GM12878 (cell line): Measurements from ENCODE around the gene ZNF474. TPM values are rescaled to one million over a fixed set of nuclear protein-coding genes. Genes with fewer than 3 reads are reported as not detected.

ENCODE experiments used
- ATAC-seq: fragments of 200-7000 bp; cut with Tn5 transposase; 3 replicates; pipeline ENCODE4 v1.9.1; 2020; ENCODE audit warnings: mild to moderate bottlenecking, moderate library complexity
- BruUV-seq: library from RNA; stranded (reverse); fragments of 400-500 nt; replicated peaks from 2 replicates; lab custom pipeline; 2021; lab: Mats Ljungman, UMichigan
- CTCF ChIA-PET: fragments of 300-600 bp; sonication (Branson Sonifier 250); formaldehyde crosslinking; extraction: SDS; loops from one replicate; lab custom pipeline; 2021; ENCODE audit warnings: inconsistent platforms; lab: Yijun Ruan, JAX
- POLR2A ChIA-PET: fragments of 350-600 bp; formaldehyde crosslinking; extraction: SDS; loops from one replicate; lab custom pipeline; 2021; ENCODE audit warnings: inconsistent platforms; lab: Charles Lee
- RAD21 ChIA-PET: fragments of 300-600 bp; sonication (Branson Sonifier 250); formaldehyde crosslinking; loops from one replicate; lab custom pipeline; 2023; ENCODE audit warnings: antibody characterized with exemption; ENCODE audit not compliant: unreplicated experiment; lab: Charles Lee
- SMC1A ChIA-PET: fragments of 300-600 bp; sonication (Branson Sonifier 250); formaldehyde crosslinking; loops from one replicate; lab custom pipeline; 2023; ENCODE audit not compliant: unreplicated experiment, uncharacterized antibody; lab: Charles Lee
- DNase-seq: peaks from one replicate; pipeline ENCODE4 v3.0.0-alpha.2; 2011; ENCODE audit warnings: low read depth, low spot score
- FAIRE-seq: peaks from 3 replicates; lab custom pipeline; 2011; peaks lifted over from hg19 to GRCh38; lab: Jason Lieb, UNC
- H2AFZ ChIP-seq: 2 replicates; pipeline ENCODE4 v1.6.0; 2011; ENCODE audit warnings: low read depth, low read length, control low read depth; ENCODE audit not compliant: control insufficient read depth
- H3K27ac ChIP-seq: 2 replicates; pipeline ENCODE4 v1.5.1; 2011; ENCODE audit warnings: control low read depth; ENCODE audit not compliant: control insufficient read depth, insufficient read depth
- H3K27me3 ChIP-seq, 2 experiments: replicated peaks in 1 of 2; 2 replicates each; pipeline versions ENCODE4 v1.6.0 to v1.6.1; 2011; ENCODE audit warnings: low read length in 1 of 2; ENCODE audit not compliant: control insufficient read depth in 2 of 2, insufficient read depth in 2 of 2
- H3K36me3 ChIP-seq, 2 experiments: 2 replicates each; pipeline ENCODE4 v1.5.1; 2011; ENCODE audit warnings: low read length in 1 of 2; ENCODE audit not compliant: control insufficient read depth in 2 of 2, insufficient read depth in 2 of 2
- H3K4me1 ChIP-seq: 2 replicates; pipeline ENCODE4 v1.6.1; 2011; ENCODE audit warnings: mild to moderate bottlenecking, low read length, moderate library complexity, mixed read lengths; ENCODE audit not compliant: control insufficient read depth, insufficient read depth
- H3K4me2 ChIP-seq: 2 replicates; pipeline ENCODE4 v1.6.0; 2011; ENCODE audit warnings: control low read depth; ENCODE audit not compliant: control insufficient read depth, insufficient read depth
- H3K4me3 ChIP-seq: fragments of 200-600 bp; sonication (generic); 2 replicates; pipeline ENCODE4 v1.5.1; 2016
- H3K79me2 ChIP-seq: 2 replicates; pipeline ENCODE4 v1.6.0; 2011; ENCODE audit warnings: low read length; ENCODE audit not compliant: control insufficient read depth, insufficient read depth
- H3K9ac ChIP-seq: 2 replicates; pipeline ENCODE4 v1.8.0; 2011; ENCODE audit warnings: low read length, control low read depth, mixed read lengths; ENCODE audit not compliant: control insufficient read depth, insufficient read depth
- H3K9me3 ChIP-seq: replicated peaks from 3 replicates; pipeline ENCODE4 v1.5.1; 2011; ENCODE audit warnings: mild to moderate bottlenecking, low read length; ENCODE audit not compliant: control insufficient read depth, insufficient read depth
- H4K20me1 ChIP-seq: 2 replicates; pipeline ENCODE4 v1.6.0; 2011; ENCODE audit not compliant: control insufficient read depth, insufficient read depth
- DPF2 ChIP-seq: fragments of 450-650 bp; IDR thresholded peaks from 2 replicates; pipeline ENCODE4 v1.6.1; 2017; ENCODE audit warnings: mild to moderate bottlenecking
- HCFC1 ChIP-seq: fragments of 150-350 bp; IDR thresholded peaks from 2 replicates; pipeline ENCODE4 v1.6.1; 2014; ENCODE audit warnings: low read length
- SREBF1 ChIP-seq: IDR thresholded peaks from 2 replicates; pipeline ENCODE4 v1.6.1; 2012; ENCODE audit warnings: mild to moderate bottlenecking, low read length
- SUZ12 ChIP-seq: fragments of 200-600 bp; sonication (generic); IDR thresholded peaks from one replicate; pipeline ENCODE4 v1.6.1; 2018; ENCODE audit warnings: antibody characterized with exemption, mild to moderate bottlenecking; ENCODE audit not compliant: unreplicated experiment
- TBL1XR1 ChIP-seq: IDR thresholded peaks from 2 replicates; pipeline ENCODE4 v1.6.1; 2012; ENCODE audit warnings: low read depth, low read length, improper control_type of control experiment
- TCF7 ChIP-seq: IDR thresholded peaks from 2 replicates; pipeline ENCODE4 v1.6.1; 2014; ENCODE audit warnings: antibody characterized with exemption, borderline replicate concordance
- ZNF384 ChIP-seq: IDR thresholded peaks from 2 replicates; pipeline ENCODE4 v1.6.1; 2012; ENCODE audit warnings: low read depth, mild to moderate bottlenecking, low read length, improper control_type of control experiment, borderline replicate concordance
- ZSCAN29 ChIP-seq: fragments of 450-650 bp; IDR thresholded peaks from 2 replicates; pipeline ENCODE4 v1.6.1; 2017; ENCODE audit warnings: mild to moderate bottlenecking, moderate library complexity
- in situ Hi-C: fragments of 300-500 bp; cut with MboI; formaldehyde crosslinking; loops from 9 replicates; pipeline ENCODE4 v1.14.3; 2018; ENCODE audit warnings: mixed read lengths
- intact Hi-C: fragments of 100-400 bp; cut with micrococcal nuclease; formaldehyde crosslinking; loops from one replicate; pipeline ENCODE4 v1.14.2; 2022; ENCODE audit not compliant: unreplicated experiment
- polyA plus RNA-seq, 11 experiments: library from polyadenylated mRNA; depleted of rRNA in 4 of 11; unstranded in 6 of 11; stranded (reverse) in 5 of 11; fragments of >200 nt; fragmentation: Nextera tagmentation in 4 of 11; fragmentation: Illumina TruSeq in 1 of 11; extraction: Ambion mirVana in 4 of 11; extraction: Trizol in 1 of 11; gene quantifications; 1 replicate in 1 of 11; 2 replicates in 10 of 11; pipeline versions ENCODE4 v1.2.1 to v1.2.3, GENCODE V29; 2011 to 2016; ENCODE audit warnings: inconsistent platforms in 2 of 11, missing spikeins in 2 of 11, low read depth in 1 of 11
- total RNA-seq, 4 experiments: library from RNA; depleted of rRNA in 3 of 4; stranded (reverse); fragments of >200 nt in 3 of 4; fragmentation: Illumina TruSeq in 1 of 4; extraction: Trizol in 1 of 4; gene quantifications; 2 replicates each; pipeline versions ENCODE4 v1.2.1 to v1.2.3, GENCODE V29; 2013 to 2021
- TF ChIP-seq, protein P1 (sequence below): fragments of 450-650 bp; IDR thresholded peaks from 2 replicates; pipeline ENCODE4 v1.6.1; 2017; ENCODE audit warnings: mild to moderate bottlenecking, low read depth, inconsistent platforms; ENCODE audit not compliant: poor library complexity, severe bottlenecking
- TF ChIP-seq, protein P2 (sequence below): fragments of 150-350 bp; IDR thresholded peaks from 2 replicates; pipeline ENCODE4 v1.6.1; 2014; ENCODE audit warnings: mild to moderate bottlenecking, low read depth, low read length

Gene ZNF474
- total and polyA plus RNA-seq, 10 of the 15 experiments (the other 5 are each of a cell fraction or from before 2014, with no cell fraction given) = 0.06 to 0.97 (median 0.13) TPM; not detected in 3

DNA sequence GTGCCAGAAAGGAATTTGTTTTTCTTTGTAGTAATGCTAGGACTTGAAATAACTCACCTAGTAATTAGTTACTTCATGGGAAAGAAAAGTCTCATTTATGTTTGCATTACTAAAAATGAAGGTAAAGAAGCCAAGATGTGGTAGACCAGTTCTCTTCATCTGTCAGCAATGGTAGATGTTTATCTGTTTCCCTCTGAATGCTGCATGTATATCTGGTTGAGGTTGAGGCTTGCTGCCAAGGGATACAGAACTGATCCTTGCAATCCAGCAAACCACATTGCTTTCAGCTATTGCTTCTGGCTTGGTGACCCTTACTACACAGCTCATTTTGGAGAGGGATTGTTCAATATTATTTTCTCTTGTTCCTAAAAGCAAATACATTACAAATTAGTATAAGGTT, 73.6 kb downstream of the ZNF474 start:
- ATAC-seq = no peak
- no peak for FAIRE-seq
- SMC1A ChIA-PET = no interaction called here

More for the DNA sequence above, 73.6 kb downstream of the ZNF474 start:
- H3K79me2 ChIP-seq = no peaks in the 10 kb centered on the region
- no TSS peak for BruUV-seq
- TF ChIP-seq, protein P1, sequence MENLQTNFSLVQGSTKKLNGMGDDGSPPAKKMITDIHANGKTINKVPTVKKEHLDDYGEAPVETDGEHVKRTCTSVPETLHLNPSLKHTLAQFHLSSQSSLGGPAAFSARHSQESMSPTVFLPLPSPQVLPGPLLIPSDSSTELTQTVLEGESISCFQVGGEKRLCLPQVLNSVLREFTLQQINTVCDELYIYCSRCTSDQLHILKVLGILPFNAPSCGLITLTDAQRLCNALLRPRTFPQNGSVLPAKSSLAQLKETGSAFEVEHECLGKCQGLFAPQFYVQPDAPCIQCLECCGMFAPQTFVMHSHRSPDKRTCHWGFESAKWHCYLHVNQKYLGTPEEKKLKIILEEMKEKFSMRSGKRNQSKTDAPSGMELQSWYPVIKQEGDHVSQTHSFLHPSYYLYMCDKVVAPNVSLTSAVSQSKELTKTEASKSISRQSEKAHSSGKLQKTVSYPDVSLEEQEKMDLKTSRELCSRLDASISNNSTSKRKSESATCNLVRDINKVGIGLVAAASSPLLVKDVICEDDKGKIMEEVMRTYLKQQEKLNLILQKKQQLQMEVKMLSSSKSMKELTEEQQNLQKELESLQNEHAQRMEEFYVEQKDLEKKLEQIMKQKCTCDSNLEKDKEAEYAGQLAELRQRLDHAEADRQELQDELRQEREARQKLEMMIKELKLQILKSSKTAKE = no peak
- no peak for TF ChIP-seq SUZ12
- TF ChIP-seq TBL1XR1 = no peak
- no peak for TF ChIP-seq HCFC1
- no peak for TF ChIP-seq ZSCAN29
- TF ChIP-seq TCF7 = no peak
- no peak for TF ChIP-seq SREBF1
- no peak for TF ChIP-seq ZNF384
- TF ChIP-seq, protein P2, sequence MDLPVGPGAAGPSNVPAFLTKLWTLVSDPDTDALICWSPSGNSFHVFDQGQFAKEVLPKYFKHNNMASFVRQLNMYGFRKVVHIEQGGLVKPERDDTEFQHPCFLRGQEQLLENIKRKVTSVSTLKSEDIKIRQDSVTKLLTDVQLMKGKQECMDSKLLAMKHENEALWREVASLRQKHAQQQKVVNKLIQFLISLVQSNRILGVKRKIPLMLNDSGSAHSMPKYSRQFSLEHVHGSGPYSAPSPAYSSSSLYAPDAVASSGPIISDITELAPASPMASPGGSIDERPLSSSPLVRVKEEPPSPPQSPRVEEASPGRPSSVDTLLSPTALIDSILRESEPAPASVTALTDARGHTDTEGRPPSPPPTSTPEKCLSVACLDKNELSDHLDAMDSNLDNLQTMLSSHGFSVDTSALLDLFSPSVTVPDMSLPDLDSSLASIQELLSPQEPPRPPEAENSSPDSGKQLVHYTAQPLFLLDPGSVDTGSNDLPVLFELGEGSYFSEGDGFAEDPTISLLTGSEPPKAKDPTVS = no peak
- TF ChIP-seq DPF2 = no peak
- no peak overlapping the region for H2AFZ ChIP-seq
- intact Hi-C loops = no loop called here
- ChIA-PET RAD21 (no interaction called here), POLR2A (no interaction called here), CTCF (interaction anchor here (0.9 kb wide), 1 partner anchor 9 kb away, joined by 3 read pairs; no protein-coding TSS in a partner anchor)
- no peaks in the 10 kb centered on the region for H3K4me1 ChIP-seq
- no peaks in the 10 kb centered on the region for H4K20me1 ChIP-seq
- H3K36me3 ChIP-seq = no peaks in the 10 kb centered on the region
- no peaks in the 10 kb centered on the region for H3K27me3 ChIP-seq
- no peaks in the 10 kb centered on the region for H3K9me3 ChIP-seq
- no peak overlapping the region for H3K27ac ChIP-seq
- no peak overlapping the region for H3K9ac ChIP-seq
- H3K4me2 ChIP-seq = no peak overlapping the region
- in situ Hi-C loops = no loop called here
- DNase-seq = no peak
- H3K4me3 ChIP-seq = no peak overlapping the region

Other genes starting within 250 kb of the ZNF474 start
- 13.0 and 15.1 TPM in 2 replicates for gene SRFBP1, start 167.6 kb upstream of the ZNF474 start, total RNA-seq (2014; rRNA removed)
- 25.3 and 26.0 TPM in 2 replicates for gene SRFBP1, start 167.6 kb upstream of the ZNF474 start, total RNA-seq (2014; rRNA removed; fragmentation: Illumina TruSeq; extraction: Trizol)
- gene SRFBP1, start 167.6 kb upstream of the ZNF474 start, total RNA-seq (2021) = 12.1 and 13.0 TPM in 2 replicates
- gene SRFBP1, start 167.6 kb upstream of the ZNF474 start, polyA plus RNA-seq (2011; rRNA removed) = 8.5 and 14.8 TPM in 2 replicates
- gene SRFBP1, start 167.6 kb upstream of the ZNF474 start, polyA plus RNA-seq (2014; fragmentation: Illumina TruSeq; extraction: Trizol) = 14.3 and 18.6 TPM in 2 replicates
- 10 to 100 TPM; 11.4 to 19.2 TPM for gene SRFBP1, start 167.6 kb upstream of the ZNF474 start, polyA plus RNA-seq (2014; fragmentation: Nextera tagmentation; extraction: Ambion mirVana)
- 6.3 and 8.9 TPM in 2 replicates for gene SRFBP1, start 167.6 kb upstream of the ZNF474 start, polyA plus RNA-seq (2014; rRNA removed)
- 10 to 100 TPM; 16.0 to 18.2 TPM for gene SRFBP1, start 167.6 kb upstream of the ZNF474 start, polyA plus RNA-seq (2016; fragmentation: Nextera tagmentation; extraction: Ambion mirVana)
- gene LOX, start 51.3 kb upstream of the ZNF474 start, total RNA-seq (2014; rRNA removed) = 0.06 and 0.11 TPM in 2 replicates
- gene LOX, start 51.3 kb upstream of the ZNF474 start, total RNA-seq (2014; rRNA removed; fragmentation: Illumina TruSeq; extraction: Trizol) = 0.13 and 0.14 TPM in 2 replicates
- 0.37 and 0.69 TPM in 2 replicates for gene LOX, start 51.3 kb upstream of the ZNF474 start, total RNA-seq (2021)
- gene LOX, start 51.3 kb upstream of the ZNF474 start, polyA plus RNA-seq (2011; rRNA removed) = not detected in 2 replicates
- gene LOX, start 51.3 kb upstream of the ZNF474 start, polyA plus RNA-seq (2014; fragmentation: Illumina TruSeq; extraction: Trizol) = 0.03 TPM in 1 of 2 replicates, not detected in the other
- gene LOX, start 51.3 kb upstream of the ZNF474 start, polyA plus RNA-seq (2014; fragmentation: Nextera tagmentation; extraction: Ambion mirVana) = under 1 TPM; 0.05 to 0.07 TPM
- 0.03 and 0.05 TPM in 2 replicates for gene LOX, start 51.3 kb upstream of the ZNF474 start, polyA plus RNA-seq (2014; rRNA removed)
- under 1 TPM; 0.34 to 0.47 TPM for gene LOX, start 51.3 kb upstream of the ZNF474 start, polyA plus RNA-seq (2016; fragmentation: Nextera tagmentation; extraction: Ambion mirVana)
- 0.05 and 0.62 TPM in 2 replicates for gene SNCAIP, start 182.7 kb downstream of the ZNF474 start, total RNA-seq (2014; rRNA removed)
- gene SNCAIP, start 182.7 kb downstream of the ZNF474 start, total RNA-seq (2014; rRNA removed; fragmentation: Illumina TruSeq; extraction: Trizol) = 0.09 and 0.22 TPM in 2 replicates
- 0.27 and 0.31 TPM in 2 replicates for gene SNCAIP, start 182.7 kb downstream of the ZNF474 start, total RNA-seq (2021)
- 0.12 and 0.16 TPM in 2 replicates for gene SNCAIP, start 182.7 kb downstream of the ZNF474 start, polyA plus RNA-seq (2011; rRNA removed)
- 0.06 and 0.16 TPM in 2 replicates for gene SNCAIP, start 182.7 kb downstream of the ZNF474 start, polyA plus RNA-seq (2014; fragmentation: Illumina TruSeq; extraction: Trizol)
- gene SNCAIP, start 182.7 kb downstream of the ZNF474 start, polyA plus RNA-seq (2014; fragmentation: Nextera tagmentation; extraction: Ambion mirVana) = under 1 TPM in 1 of 2 experiments, not detected in 1; 0.03 TPM
- gene SNCAIP, start 182.7 kb downstream of the ZNF474 start, polyA plus RNA-seq (2014; rRNA removed) = 0.14 and 0.27 TPM in 2 replicates
- gene SNCAIP, start 182.7 kb downstream of the ZNF474 start, polyA plus RNA-seq (2016; fragmentation: Nextera tagmentation; extraction: Ambion mirVana) = under 1 TPM; 0.15 to 0.25 TPM